ENCODE results near the gene USP35. TPM values are rescaled to one million over a fixed set of nuclear protein-coding genes. Genes with fewer than 3 reads are reported as not detected.
"Not testable (repeated sequence)": the region's sequence is repeated elsewhere in the genome, so short reads cannot be mapped to it uniquely, and the experiment has no call there.

USP35 gene
- total and polyA plus RNA-seq, 9 donors: 8.0 to 18.6 (median 9.7) TPM

DNA sequence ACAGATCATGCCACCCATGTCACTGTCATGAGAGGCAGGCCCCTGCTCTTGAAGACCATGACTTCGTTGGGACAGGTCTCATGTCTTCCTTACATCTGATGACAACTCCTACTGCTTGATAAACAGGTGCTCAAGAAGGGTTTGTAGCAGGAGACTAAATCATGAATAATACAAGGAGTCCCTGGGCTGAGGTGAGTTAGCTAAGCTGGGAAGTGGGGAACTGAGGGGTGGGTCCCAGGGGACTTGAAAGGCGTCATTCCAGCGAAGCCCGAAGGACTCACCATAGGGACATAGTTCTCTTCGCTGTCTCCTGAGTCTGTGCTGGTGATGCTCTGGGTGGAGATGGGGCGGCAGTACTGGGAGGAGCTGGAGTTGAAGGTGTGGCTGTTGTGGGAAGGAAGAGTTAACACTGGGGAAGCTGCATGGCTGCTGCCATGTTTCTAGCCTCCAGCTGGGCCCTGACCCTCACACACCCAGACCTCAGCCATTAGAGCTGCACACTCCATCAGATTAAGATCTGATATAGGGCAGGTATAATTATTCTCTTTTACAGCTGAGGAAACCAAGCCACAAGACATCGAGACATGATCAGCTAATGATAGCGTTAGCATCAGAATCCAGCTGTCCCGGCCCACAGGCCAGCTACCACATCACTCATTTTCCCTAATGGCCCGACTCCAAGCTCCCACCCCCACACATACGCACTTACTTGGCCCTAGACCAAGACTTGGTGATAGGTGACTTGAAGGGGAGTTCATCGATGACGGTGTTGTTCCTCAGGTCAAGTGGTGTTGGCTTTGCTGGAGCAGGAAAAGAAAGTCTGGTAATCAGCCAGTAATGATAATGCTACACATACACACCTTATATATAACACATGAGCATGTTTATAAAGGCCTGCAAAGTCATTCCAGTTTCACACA lies 32.9 kb downstream of the USP35 start:
- intact Hi-C loops (cut with DNase I): loop anchor here in 2 of 4 donors (10.0 kb wide), 2 partner anchors 193 to 343 kb away; partner anchors contain the start of gene GAB2 (in 1 of the 2)
- Histone ChIP-seq H3K36me3 (no peaks in the 10 kb centered on the region), H3K4me1 (ENCODE audit: insufficient read depth) (no peaks in the 10 kb centered on the region), H3K9me3 (no peaks in the 10 kb centered on the region), H3K4me3 (no peak overlapping the region), H3K27ac (no peak overlapping the region), H3K27me3 (no peaks in the 10 kb centered on the region)
- TF ChIP-seq POLR2A (IDR thresholded peaks at IDR 0.05) (no peak), EP300 (IDR thresholded peaks at IDR 0.05) (no peak)
- TF ChIP-seq, protein P1, sequence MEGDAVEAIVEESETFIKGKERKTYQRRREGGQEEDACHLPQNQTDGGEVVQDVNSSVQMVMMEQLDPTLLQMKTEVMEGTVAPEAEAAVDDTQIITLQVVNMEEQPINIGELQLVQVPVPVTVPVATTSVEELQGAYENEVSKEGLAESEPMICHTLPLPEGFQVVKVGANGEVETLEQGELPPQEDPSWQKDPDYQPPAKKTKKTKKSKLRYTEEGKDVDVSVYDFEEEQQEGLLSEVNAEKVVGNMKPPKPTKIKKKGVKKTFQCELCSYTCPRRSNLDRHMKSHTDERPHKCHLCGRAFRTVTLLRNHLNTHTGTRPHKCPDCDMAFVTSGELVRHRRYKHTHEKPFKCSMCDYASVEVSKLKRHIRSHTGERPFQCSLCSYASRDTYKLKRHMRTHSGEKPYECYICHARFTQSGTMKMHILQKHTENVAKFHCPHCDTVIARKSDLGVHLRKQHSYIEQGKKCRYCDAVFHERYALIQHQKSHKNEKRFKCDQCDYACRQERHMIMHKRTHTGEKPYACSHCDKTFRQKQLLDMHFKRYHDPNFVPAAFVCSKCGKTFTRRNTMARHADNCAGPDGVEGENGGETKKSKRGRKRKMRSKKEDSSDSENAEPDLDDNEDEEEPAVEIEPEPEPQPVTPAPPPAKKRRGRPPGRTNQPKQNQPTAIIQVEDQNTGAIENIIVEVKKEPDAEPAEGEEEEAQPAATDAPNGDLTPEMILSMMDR (IDR thresholded peaks at IDR 0.05): no peak
- WGBS, 3 donors: 76 to 79% (median 76%) methylated on average over 13 of the region's 13 CpGs
- DNase-seq: peak in 1 of 5 donors; percentile 16

DNA sequence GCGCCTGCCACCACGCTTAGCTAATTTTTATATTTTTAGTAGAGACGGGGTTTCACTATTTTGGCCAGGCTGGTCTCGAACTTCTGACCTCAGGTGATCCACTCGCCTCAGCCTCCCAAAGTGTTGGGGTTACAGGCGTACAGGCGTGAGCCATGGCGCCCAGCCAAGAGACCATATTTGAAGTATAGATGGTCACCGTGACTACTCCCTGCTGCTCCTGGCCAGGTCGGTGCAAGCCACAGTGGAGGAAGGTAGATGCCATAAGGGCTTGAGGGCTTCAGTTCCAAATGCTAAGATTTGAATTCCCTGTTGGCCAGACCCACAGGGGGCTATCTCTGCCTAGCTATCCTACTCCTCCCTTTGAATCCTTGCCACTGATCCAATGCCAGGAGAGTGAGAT lies 34.0 kb downstream of the USP35 start:
- H3K9me3 ChIP-seq; H3K4me1 ChIP-seq (ENCODE audit: insufficient read depth); H3K27ac ChIP-seq; H3K27me3 ChIP-seq; H3K4me3 ChIP-seq; H3K36me3 ChIP-seq: not testable (repeated sequence)
- intact Hi-C loops (cut with DNase I): loop anchor here in 2 of 4 donors (10.0 kb wide), 2 partner anchors 192 to 342 kb away; partner anchors contain the start of gene GAB2 (in 1 of the 2)
- DNase-seq: peak in 1 of 5 donors; percentile 21
- WGBS, 3 donors: 81 to 88% (median 86%) methylated on average over 10 of the region's 10 CpGs

DNA sequence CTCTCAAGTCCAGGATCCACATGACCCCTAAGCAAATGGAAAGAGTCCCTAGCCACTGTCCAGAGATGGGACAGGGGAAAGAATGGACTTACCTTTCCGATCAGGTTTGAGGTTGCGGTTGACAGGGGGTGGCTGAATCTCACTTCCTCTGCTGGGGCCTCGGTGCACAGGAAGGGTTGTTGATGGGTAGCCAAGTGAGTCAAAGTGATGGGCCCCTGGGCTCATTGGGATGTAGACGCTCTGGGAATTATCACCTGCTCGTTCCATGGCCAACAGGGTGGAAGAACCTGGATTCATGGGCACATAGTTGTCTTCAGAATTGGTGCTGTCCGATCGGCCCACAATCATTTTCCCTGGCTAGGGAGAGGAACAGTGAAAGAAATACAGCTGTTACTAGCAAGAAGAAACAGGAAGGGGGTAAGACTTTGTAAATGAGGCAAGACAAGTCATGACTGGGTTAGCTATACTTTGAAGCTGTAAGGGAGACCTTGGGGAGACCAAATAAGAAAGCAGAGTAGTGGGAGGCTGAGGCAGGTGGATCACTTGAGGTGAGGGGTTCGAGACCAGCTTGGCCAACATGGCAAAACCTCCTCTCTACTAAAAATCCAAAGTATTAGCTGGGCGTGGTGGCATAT lies 34.7 kb downstream of the USP35 start:
- no peak overlapping the region for H3K4me3 ChIP-seq
- WGBS, 3 donors: 88 to 90% (median 90%) methylated on average over 9 of the region's 9 CpGs
- no peak for TF ChIP-seq POLR2A (IDR thresholded peaks at IDR 0.05)
- TF ChIP-seq EP300 (IDR thresholded peaks at IDR 0.05): no peak
- TF ChIP-seq, protein P1 (IDR thresholded peaks at IDR 0.05): no peak

DNA sequence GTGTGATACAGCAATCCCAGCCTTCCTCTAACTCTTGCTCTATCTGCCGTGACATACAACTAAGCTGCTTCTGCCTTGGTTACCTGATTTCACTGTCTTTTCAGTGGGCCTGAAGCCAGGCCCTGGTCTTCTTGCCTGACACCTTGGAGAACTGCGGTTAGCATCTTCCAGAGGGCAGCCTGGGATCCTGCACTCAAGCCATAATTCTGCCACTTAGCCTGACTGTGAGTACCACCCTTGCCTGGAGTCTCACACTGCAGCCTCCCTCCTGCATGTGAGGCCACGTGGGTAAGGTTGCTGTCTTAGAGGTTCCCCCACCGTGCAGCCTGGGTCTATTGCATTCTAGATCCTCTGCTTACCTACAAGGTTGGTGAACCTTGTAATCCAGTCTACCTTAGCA lies 35.8 kb downstream of the USP35 start:
- Histone ChIP-seq H3K4me3 (no peak overlapping the region), H3K9me3 (no peaks in the 10 kb centered on the region), H3K27ac (no peak overlapping the region), H3K4me1 (ENCODE audit: insufficient read depth) (no peaks in the 10 kb centered on the region), H3K27me3 (no peaks in the 10 kb centered on the region), H3K36me3 (no peaks in the 10 kb centered on the region)
- DNase-seq: no peak
- WGBS, 3 donors: 82 to 91% (median 87%) methylated on average over 4 of the region's 4 CpGs
- TF ChIP-seq EP300 (IDR thresholded peaks at IDR 0.05) (no peak), POLR2A (IDR thresholded peaks at IDR 0.05) (no peak)
- TF ChIP-seq, protein P1 (IDR thresholded peaks at IDR 0.05): no peak
- intact Hi-C loops (cut with DNase I): loop anchor here in 2 of 4 donors (10.0 kb wide), 2 partner anchors 190 to 340 kb away; partner anchors contain the start of gene GAB2 (in 1 of the 2)

More for the DNA sequence above, 34.7 kb downstream of the USP35 start:
- H3K36me3 ChIP-seq: no peaks in the 10 kb centered on the region
- no peaks in the 10 kb centered on the region for H3K9me3 ChIP-seq
- peak in 1 of 5 donors; percentile 10 for DNase-seq
- H3K4me1 ChIP-seq (ENCODE audit: insufficient read depth): no peaks in the 10 kb centered on the region
- no peaks in the 10 kb centered on the region for H3K27me3 ChIP-seq
- intact Hi-C loops (cut with DNase I): loop anchor here in 2 of 4 donors (10.0 kb wide), 2 partner anchors 191 to 341 kb away; partner anchors contain the start of gene GAB2 (in 1 of the 2)
- no peak overlapping the region for H3K27ac ChIP-seq
